GM18499 (cell line): Measurements from ENCODE around the gene RALGPS1.

Experiments
- ATAC-seq: cut with Tn5 transposase; IDR thresholded peaks from one replicate; pipeline ENCODE4 v1.9.1; 2021; ENCODE audit warnings: moderate number of reproducible peaks; ENCODE audit not compliant: insufficient read depth, unreplicated experiment

RALGPS1 gene

GRCh38 chr9:126952205-126952977, 37.8 kb downstream of the RALGPS1 start:
- no peak for ATAC-seq

- no peak for ATAC-seq
Observed at GRCh38 chr9:126953041-126953809, 38.6 kb downstream of the RALGPS1 start.

- no peak for ATAC-seq
Observed at GRCh38 chr9:126955811-126956210, 41.2 kb downstream of the RALGPS1 start.

GRCh38 chr9:126956917-126957686, 42.5 kb downstream of the RALGPS1 start:
- no peak for ATAC-seq

- no peak for ATAC-seq
Observed at GRCh38 chr9:126957687-126958053, 43.1 kb downstream of the RALGPS1 start.

GRCh38 chr9:126959336-126959735, 44.8 kb downstream of the RALGPS1 start:
- no peak for ATAC-seq

GRCh38 chr9:126959917-126960316, 45.3 kb downstream of the RALGPS1 start:
- ATAC-seq, result no peak

GRCh38 chr9:126962336-126962735, 47.8 kb downstream of the RALGPS1 start:
- no peak for ATAC-seq

GRCh38 chr9:126965077-126965476, 50.5 kb downstream of the RALGPS1 start:
- no peak for ATAC-seq

- no peak for ATAC-seq
Observed at GRCh38 chr9:126965541-126966428, 51.2 kb downstream of the RALGPS1 start.

GRCh38 chr9:126971261-126971660, 56.7 kb downstream of the RALGPS1 start:
- no peak for ATAC-seq

GRCh38 chr9:126973651-126974529, 59.3 kb downstream of the RALGPS1 start:
- no peak for ATAC-seq

GRCh38 chr9:126974594-126974993, 60.0 kb downstream of the RALGPS1 start:
- no peak for ATAC-seq

GRCh38 chr9:126975327-126976220, 61.0 kb downstream of the RALGPS1 start:
- ATAC-seq, result no peak

- no peak for ATAC-seq
Observed at GRCh38 chr9:126979461-126979860, 64.9 kb downstream of the RALGPS1 start.

GRCh38 chr9:126980231-126980630, 65.6 kb downstream of the RALGPS1 start:
- ATAC-seq, result no peak

GRCh38 chr9:126981218-126981617, 66.6 kb downstream of the RALGPS1 start:
- no peak for ATAC-seq
